ENCODE results near the gene MCRIP2.

- TF ChIP-seq POLR2A (IDR thresholded peaks at IDR 0.05), result no peak
- TF ChIP-seq CTCF (IDR thresholded peaks at IDR 0.05), result no peak
These were observed 14.7 kb upstream of the MCRIP2 start for GRCh38 chr16:626787-627453.
